PC-3 (cell line): ENCODE results near the gene FLNA. TPM values are rescaled to one million over a fixed set of nuclear protein-coding genes. Genes with fewer than 3 reads are reported as not detected.

Experiments
- ATAC-seq: fragments of 200-7000 bp; cut with Tn5 transposase; 2 replicates; pipeline ENCODE4 v1.9.1; 2020; ENCODE audit warnings: mild to moderate bottlenecking, moderate library complexity
- BruUV-seq: library from RNA; stranded (reverse); fragments of 400-500 nt; replicated peaks from 2 replicates; lab custom pipeline; 2021; lab: Mats Ljungman, UMichigan
- CTCF ChIA-PET: fragments of 300-600 bp; sonication (Branson Sonifier 250); formaldehyde crosslinking; loops from one replicate; lab custom pipeline; 2022; ENCODE audit warnings: antibody characterized with exemption; lab: Charles Lee
- POLR2A ChIA-PET: fragments of 300-600 bp; sonication (Branson Sonifier 250); formaldehyde crosslinking; loops from one replicate; lab custom pipeline; 2022; ENCODE audit warnings: antibody characterized with exemption; ENCODE audit not compliant: unreplicated experiment; lab: Charles Lee
- DNase-seq: peaks from one replicate; pipeline ENCODE4 v3.0.0-alpha.2; 2015
- H2AFZ ChIP-seq: fragments of 300-600 bp; sonication (generic); 2 replicates; pipeline ENCODE4 v1.6.0; 2016; ENCODE audit warnings: antibody characterized with exemption, low read length
- H3F3A ChIP-seq: fragments of 300-600 bp; sonication (generic); one replicate; pipeline ENCODE4 v1.6.0; 2017; ENCODE audit warnings: antibody characterized with exemption, low read length, control low read depth, mild to moderate bottlenecking; ENCODE audit not compliant: unreplicated experiment
- H3K27ac ChIP-seq: fragments of 300-600 bp; sonication (generic); 2 replicates; pipeline ENCODE4 v1.5.1; 2016; ENCODE audit warnings: mild to moderate bottlenecking, low read length
- H3K27me3 ChIP-seq: fragments of 300-600 bp; sonication (generic); 2 replicates; pipeline ENCODE4 v1.6.1; 2016; ENCODE audit warnings: low read length, mixed read lengths
- H3K36me3 ChIP-seq: fragments of 300-600 bp; sonication (generic); 2 replicates; pipeline ENCODE4 v1.6.1; 2016; ENCODE audit warnings: low read depth, mixed run types, low read length, mixed read lengths
- H3K4me1 ChIP-seq: fragments of 300-600 bp; sonication (generic); 2 replicates; pipeline ENCODE4 v1.5.1; 2016; ENCODE audit warnings: low read length; ENCODE audit not compliant: insufficient read depth
- H3K4me2 ChIP-seq: fragments of 300-600 bp; sonication (generic); 2 replicates; pipeline ENCODE4 v1.6.0; 2016; ENCODE audit warnings: low read length
- H3K4me3 ChIP-seq: fragments of 300-600 bp; sonication (generic); 2 replicates; pipeline ENCODE4 v1.5.1; 2016; ENCODE audit warnings: mild to moderate bottlenecking, low read length, mixed read lengths
- H3K79me2 ChIP-seq: fragments of 300-600 bp; sonication (generic); 2 replicates; pipeline ENCODE4 v1.6.1; 2017; ENCODE audit warnings: low read length, mixed read lengths
- H3K9ac ChIP-seq: fragments of 300-600 bp; sonication (generic); 2 replicates; pipeline ENCODE4 v1.6.0; 2016; ENCODE audit warnings: mild to moderate bottlenecking, low read length
- H3K9me2 ChIP-seq: fragments of 300-600 bp; sonication (generic); replicated peaks from 2 replicates; pipeline ENCODE4 v1.6.1; 2016; ENCODE audit warnings: mixed run types, low read length, mixed read lengths
- H3K9me3 ChIP-seq: fragments of 300-600 bp; sonication (generic); 2 replicates; pipeline ENCODE4 v1.6.1; 2016; ENCODE audit warnings: low read length, mixed read lengths
- H4K20me1 ChIP-seq: fragments of 300-600 bp; sonication (generic); 2 replicates; pipeline ENCODE4 v1.6.1; 2016; ENCODE audit warnings: low read length, mixed read lengths
- EZH2 ChIP-seq: fragments of 300-600 bp; sonication (generic); IDR thresholded peaks from one replicate; pipeline ENCODE4 v1.6.1; 2017; ENCODE audit warnings: antibody characterized with exemption, mild to moderate bottlenecking, low read length; ENCODE audit not compliant: unreplicated experiment
- EZH2phosphoT487 ChIP-seq: fragments of 300-600 bp; sonication (generic); IDR thresholded peaks from 2 replicates; pipeline ENCODE4 v1.6.1; 2018; ENCODE audit warnings: mild to moderate bottlenecking, antibody characterized with exemption, low read length, borderline replicate concordance
- intact Hi-C: fragments of 100-400 bp; cut with micrococcal nuclease; formaldehyde crosslinking; loops from 2 replicates; pipeline ENCODE4 v1.9.0; 2023
- total RNA-seq: library from RNA; depleted of rRNA; stranded (reverse); fragments of >200 nt; gene quantifications from 2 replicates; pipeline ENCODE4 v1.2.3, GENCODE V29; 2014
- TF ChIP-seq, protein P1 (sequence below): fragments of 300-600 bp; sonication (generic); conservative IDR thresholded peaks from 2 replicates; pipeline ENCODE4 v1.5.1; 2017; ENCODE audit warnings: antibody characterized with exemption, low read depth, mild to moderate bottlenecking, low read length

Gene FLNA
- total RNA-seq, 1 experiment from 2014 or later = 2,058 TPM

DNA sequence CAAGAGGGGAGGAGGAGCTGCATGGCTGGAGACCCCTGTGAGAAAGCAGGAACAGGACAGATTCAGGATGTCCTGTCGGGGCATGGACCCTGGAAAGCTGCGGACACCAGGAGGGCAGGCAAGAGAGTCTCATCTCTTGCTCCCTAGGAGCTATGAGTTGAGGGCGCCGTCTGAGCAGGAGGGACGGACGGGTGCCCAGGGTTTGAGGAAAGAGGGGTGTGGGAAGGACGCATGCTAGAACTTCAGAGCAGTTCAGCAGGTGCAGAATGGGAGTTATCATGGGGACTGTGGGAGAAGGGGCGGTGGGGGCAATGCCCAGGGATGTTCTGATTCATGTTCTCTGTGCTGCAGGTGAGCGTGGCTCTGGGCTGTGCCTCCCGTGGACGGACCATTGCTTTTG, 54.0 kb downstream of the FLNA start:
- intact Hi-C loops = no loop called here
- Histone ChIP-seq H3K27me3 (peaks cover 23% of the 10 kb centered on the region), H3K27ac (no peak overlapping the region), H3K9me3 (no peaks in the 10 kb centered on the region), H3K4me3 (no peak overlapping the region), H2AFZ (no peak overlapping the region), H3K4me1 (no peaks in the 10 kb centered on the region), H3K79me2 (no peaks in the 10 kb centered on the region), H3K36me3 (no peaks in the 10 kb centered on the region), H3K9me2 (no peaks in the 10 kb centered on the region), H4K20me1 (no peaks in the 10 kb centered on the region), H3K9ac (no peak overlapping the region), H3K4me2 (no peak overlapping the region), H3F3A (no peaks in the 10 kb centered on the region)
- no peak for ATAC-seq
- ChIA-PET CTCF (no interaction called here), POLR2A (no interaction called here)
- no TSS peak for BruUV-seq
- TF ChIP-seq, protein P1, sequence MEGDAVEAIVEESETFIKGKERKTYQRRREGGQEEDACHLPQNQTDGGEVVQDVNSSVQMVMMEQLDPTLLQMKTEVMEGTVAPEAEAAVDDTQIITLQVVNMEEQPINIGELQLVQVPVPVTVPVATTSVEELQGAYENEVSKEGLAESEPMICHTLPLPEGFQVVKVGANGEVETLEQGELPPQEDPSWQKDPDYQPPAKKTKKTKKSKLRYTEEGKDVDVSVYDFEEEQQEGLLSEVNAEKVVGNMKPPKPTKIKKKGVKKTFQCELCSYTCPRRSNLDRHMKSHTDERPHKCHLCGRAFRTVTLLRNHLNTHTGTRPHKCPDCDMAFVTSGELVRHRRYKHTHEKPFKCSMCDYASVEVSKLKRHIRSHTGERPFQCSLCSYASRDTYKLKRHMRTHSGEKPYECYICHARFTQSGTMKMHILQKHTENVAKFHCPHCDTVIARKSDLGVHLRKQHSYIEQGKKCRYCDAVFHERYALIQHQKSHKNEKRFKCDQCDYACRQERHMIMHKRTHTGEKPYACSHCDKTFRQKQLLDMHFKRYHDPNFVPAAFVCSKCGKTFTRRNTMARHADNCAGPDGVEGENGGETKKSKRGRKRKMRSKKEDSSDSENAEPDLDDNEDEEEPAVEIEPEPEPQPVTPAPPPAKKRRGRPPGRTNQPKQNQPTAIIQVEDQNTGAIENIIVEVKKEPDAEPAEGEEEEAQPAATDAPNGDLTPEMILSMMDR = no peak
- TF ChIP-seq EZH2 (no peak), EZH2phosphoT487 (no peak)
- no peak for DNase-seq

DNA sequence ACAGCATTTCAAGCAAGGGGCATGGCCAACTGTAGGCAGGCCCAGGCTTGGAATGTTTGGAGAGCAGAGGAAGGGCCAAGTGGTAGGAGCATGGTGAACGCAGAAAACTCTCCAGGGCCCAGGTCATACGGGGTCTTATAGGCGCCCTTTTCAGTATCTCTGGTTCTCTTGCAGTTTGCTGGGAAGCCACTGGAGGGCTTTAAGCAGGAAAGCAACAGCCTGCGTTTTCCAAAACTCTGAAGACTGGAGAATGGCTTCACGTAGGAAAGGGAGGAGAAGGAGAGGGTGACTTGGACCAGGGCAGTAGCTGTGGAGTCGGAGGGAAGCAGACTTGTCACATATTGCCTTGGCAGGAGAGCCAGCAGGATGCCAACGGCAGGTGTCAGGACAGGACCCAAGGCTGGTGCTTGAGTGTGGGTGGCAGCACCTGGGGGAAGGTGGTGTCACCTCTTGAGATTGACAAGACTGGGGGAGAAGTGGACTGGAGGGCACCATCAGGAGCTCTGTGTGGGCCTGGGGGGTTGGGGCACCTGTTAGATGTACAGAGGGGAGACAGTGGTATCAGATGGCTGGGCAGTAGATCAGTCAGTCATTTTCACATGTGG, 56.9 kb downstream of the FLNA start:
- POLR2A ChIA-PET = no interaction called here
- intact Hi-C loops = no loop called here
- H2AFZ ChIP-seq = peak overlapping the region; percentile 73

GRCh38 chrX:154315416-154315815, 59.0 kb downstream of the FLNA start:
- no peak for ATAC-seq
- H3K9me3 ChIP-seq = no peaks in the 10 kb centered on the region
- H2AFZ ChIP-seq = no peak overlapping the region
- no peak overlapping the region for H3K27ac ChIP-seq
- no peaks in the 10 kb centered on the region for H3K36me3 ChIP-seq
- BruUV-seq = no TSS peak
- DNase-seq = no peak
- no peaks in the 10 kb centered on the region for H3K9me2 ChIP-seq
- no peaks in the 10 kb centered on the region for H3K4me1 ChIP-seq
- intact Hi-C loops = no loop called here
- no peaks in the 10 kb centered on the region for H3K27me3 ChIP-seq
- H3K9ac ChIP-seq = no peak overlapping the region
- H3K4me2 ChIP-seq = no peak overlapping the region
- CTCF ChIA-PET = no interaction called here
- H3F3A ChIP-seq = no peaks in the 10 kb centered on the region
- H4K20me1 ChIP-seq = no peaks in the 10 kb centered on the region
- H3K4me3 ChIP-seq = no peak overlapping the region
- no peak for TF ChIP-seq EZH2phosphoT487
- no peaks in the 10 kb centered on the region for H3K79me2 ChIP-seq
- POLR2A ChIA-PET = no interaction called here

More for the DNA sequence above, 56.9 kb downstream of the FLNA start:
- Histone ChIP-seq H3K4me2 (no peak overlapping the region), H4K20me1 (no peaks in the 10 kb centered on the region), H3K9ac (no peak overlapping the region), H3K9me2 (no peaks in the 10 kb centered on the region), H3K79me2 (no peaks in the 10 kb centered on the region), H3K27me3 (no peaks in the 10 kb centered on the region), H3K4me1 (no peaks in the 10 kb centered on the region), H3F3A (no peaks in the 10 kb centered on the region), H3K9me3 (no peaks in the 10 kb centered on the region), H3K27ac (no peak overlapping the region), H3K36me3 (no peaks in the 10 kb centered on the region), H3K4me3 (no peak overlapping the region)
- BruUV-seq = no TSS peak
- TF ChIP-seq, protein P1 = peak; percentile 61
- no peak for TF ChIP-seq EZH2phosphoT487
- CTCF ChIA-PET = no interaction called here
- ATAC-seq (peak; percentile 63), DNase-seq (peak; percentile 37)
